ENCODE results near the gene ZNF430.
"Not testable (repeated sequence)": the region's sequence is repeated elsewhere in the genome, so short reads cannot be mapped to it uniquely, and the experiment has no call there.

The ZNF430 gene

DNA sequence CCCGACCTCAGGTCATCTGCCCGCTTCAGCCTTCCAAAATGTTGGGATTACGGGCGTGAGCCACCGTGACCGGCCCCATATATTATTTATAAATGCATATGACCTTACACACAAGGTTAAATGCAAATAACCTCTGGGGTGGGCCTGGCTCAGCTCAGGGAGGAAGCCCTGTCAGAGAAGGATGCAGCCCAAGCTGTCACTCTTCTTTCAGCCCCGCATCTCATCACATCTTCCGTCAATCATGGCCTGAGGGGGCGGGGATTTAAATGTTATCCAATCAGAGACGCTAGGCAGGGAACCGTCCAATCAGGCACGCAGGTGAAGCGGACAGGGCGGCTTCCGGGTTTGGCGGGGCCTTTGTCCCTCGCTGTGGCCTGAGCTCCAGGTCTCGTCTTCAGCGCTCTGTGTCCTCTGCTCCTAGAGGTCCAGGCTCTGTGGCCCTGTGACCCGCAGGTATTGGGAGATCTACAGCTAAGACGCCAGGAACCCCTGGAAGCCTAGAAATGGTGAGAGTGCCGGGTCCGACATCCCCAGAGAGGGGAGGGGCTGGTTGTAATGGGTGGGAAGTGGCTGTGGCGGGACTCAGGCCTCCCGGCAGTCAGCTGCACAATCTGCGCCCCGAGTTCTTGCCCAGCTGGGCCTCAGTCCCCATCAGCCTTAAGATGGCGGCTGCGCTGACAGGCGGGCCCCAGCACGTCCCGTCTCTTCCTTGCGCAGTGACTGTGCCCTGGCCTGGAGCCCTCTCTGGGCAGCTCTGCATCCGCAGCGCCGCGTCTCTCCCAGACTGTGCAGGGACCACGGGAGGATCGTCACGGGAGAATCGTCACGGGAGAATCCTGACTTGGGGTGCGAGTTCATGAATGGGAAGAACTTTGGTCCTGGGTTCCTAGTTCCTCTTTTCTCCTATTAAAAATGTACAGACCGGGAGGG lies at the start of gene ZNF430:
ZNF430 (plus strand) TSS at position 360 of the 930 bp plus-strand sequence; CDS start at position 504, 144 bp downstream.
- peak; percentile 95 for DNase-seq

DNA sequence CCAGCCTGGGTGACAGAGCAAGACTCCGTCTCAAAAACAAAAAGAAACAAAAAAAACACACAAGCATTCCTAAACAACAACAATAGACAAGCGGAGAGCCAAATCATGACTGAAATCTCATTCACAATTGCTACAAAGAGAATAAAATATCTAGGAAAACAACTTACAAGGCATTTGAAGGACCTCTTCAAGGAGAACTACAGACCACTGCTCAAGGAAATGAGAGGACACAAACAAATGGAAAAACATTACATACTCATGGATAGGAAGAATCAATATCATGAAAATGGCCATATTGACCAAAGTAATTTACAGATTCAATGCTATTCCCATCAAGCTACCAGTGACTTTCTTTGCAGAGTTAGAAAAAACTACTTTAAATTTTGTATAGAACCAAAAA lies 27.7 kb upstream of the ZNF430 start:
- not testable (repeated sequence) for DNase-seq

DNA sequence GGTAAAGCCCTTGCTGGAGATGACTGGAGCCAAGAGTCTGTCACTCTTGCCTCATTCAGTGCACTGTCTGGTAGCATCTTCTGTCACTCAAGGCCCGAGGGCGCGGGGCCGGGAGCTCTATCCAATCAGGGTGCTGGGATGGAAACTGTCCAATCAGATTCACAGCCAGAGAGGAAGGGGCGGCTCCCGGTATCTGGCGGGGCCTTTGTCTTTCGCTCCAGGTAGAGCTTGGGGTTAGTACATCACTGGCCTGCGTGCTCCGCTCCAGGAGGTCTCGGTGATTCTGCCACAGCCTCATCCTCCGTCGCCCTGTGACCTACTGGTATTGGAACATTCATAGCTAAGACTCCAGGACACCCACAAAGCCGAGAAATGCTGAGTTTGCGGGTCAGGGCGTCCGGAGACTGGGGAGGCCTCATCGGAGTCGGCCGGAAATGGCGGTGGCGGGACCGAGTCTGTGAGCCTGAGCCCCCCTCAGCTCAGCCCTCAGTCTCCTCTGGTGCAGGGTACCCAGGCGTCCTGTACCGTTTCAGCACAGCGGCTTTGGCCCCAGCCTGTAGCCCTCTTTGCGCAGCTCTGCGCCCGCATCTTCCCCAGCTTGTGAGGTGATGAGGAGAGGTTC lies 20.6 kb upstream of the ZNF430 start:
- peak; percentile 93 for DNase-seq

DNA sequence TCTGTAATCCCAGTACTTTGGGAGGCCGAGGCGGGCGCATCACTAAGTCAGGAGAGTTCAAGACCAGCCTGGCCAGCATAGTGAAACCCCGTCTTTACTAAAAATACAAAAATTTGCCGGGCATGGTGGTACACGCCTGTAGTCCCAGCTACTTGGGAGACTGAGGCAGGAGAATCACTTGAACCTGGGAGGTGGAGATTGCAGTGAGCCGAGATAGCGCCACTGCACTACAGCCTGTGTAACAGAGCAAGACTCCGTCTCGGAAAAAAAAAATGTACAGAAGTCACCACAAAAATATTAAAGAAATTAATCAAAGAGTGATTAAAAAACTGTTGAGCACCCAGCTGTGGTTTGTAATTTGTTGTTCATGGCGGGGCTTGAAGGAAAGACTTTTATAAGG lies 781 bp downstream of the ZNF430 start:
- DNase-seq: not testable (repeated sequence)

DNA sequence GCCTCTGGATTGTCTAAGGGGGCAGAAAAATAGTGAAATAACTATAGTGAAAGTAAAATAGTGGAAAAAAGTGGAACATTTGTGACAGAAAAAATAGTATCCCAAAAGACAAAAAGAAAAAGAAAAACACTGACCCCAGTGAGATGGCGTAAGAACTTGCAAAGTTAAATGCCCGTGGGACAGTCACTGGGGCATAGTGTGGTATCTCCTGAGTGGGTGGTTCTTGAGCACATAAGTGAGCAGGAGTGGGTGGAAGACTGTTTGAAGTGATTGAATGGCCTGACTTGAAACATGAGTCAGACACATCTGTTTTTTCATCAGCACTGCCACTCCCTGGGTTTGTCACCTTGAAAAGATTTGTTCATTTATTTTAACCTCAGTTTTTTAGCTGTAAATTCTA lies 2.5 kb downstream of the ZNF430 start:
- DNase-seq: peak; percentile 18

DNA sequence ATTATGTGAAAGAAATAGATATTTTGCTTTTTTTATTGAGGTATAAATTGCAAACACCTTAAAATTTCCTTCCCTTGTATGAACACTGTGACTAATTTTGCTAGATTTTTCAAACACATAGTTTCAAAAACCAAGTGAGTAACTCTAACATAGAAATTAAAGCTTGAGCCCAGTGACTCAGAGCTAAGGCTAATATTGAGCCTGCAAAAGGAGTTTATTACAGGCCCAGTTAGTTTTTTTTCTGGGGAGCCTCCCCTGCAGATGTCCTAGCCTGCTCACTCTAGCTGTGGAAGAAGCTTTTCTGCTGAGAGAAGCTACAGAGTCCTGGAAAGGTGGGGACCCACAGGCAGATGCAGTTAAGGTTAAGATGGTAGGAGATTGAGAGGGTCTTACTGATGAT lies 3.4 kb downstream of the ZNF430 start:
- no peak for DNase-seq

DNA sequence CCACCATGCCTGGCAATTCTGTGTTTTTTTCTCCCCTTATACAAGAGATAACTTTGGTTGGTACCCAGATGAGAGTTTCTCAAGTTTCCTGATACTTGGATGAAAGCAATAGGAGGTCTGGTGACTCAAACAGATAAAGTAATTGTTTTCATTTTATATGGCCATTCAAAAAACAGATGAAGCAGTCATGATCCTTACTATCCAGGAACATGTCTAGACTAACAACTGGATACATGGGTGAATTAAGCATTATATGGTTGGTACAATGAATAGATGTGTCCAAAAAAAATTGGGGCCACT lies 8.5 kb downstream of the ZNF430 start:
- DNase-seq: no peak

DNA sequence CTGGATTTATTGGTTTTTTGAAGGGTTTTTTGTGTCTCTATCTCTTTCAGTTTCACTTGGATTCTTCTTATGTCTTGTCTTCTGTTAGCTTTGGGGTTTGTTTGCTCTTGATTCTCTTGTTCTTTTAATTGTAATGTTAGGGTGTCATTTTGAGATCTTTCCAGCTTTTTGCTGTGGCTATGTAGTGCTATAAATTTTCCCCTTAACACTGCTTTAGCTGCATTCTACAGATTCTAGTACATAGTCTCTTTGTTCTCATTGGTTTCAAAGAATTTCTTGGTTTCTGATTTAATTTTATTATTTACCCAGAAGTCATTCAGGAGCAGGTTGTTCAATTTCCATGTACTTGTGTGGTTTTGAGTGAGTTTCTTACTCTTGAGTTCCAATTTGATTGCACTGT lies 24.6 kb downstream of the ZNF430 start:
- no peak for DNase-seq

DNA sequence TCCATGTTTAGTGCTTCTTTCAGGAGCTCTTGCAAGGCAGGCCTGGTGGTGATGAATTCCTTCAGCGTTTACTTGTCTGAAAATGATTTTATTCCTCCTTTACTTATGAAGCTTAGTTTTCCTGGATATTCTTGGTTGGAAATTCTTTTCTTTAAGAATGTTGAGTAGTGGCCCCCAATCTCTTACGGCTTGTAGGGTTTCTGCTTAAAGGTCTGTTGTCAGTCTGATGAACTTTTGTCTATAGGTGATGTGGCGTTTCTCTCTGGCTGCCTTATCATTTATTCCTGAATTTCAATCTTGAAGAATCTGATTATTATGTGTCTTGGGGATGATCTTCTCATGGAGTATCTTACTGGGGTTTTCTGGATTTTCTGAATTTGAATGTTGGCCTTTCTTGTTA lies 26.0 kb downstream of the ZNF430 start:
- no peak for DNase-seq

DNA sequence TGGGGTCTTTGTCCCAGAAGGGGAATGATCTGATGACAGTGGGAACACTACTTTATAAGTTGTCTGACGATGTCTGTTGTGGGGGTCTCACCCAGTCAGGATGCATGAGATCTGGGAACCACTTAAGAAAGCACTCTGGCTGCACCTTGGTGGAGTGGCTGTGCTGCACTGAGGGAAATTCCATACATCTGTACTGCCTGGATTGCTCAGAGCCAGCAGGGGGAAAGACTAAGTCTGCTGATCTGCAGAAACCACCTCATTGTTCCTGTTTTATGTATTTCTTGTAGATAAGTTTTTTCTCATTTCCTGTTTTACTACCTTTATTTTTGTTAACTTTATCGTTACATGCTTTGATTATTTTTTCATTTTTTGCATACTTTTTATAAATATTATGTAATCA lies 27.3 kb downstream of the ZNF430 start:
- no peak for DNase-seq

DNA sequence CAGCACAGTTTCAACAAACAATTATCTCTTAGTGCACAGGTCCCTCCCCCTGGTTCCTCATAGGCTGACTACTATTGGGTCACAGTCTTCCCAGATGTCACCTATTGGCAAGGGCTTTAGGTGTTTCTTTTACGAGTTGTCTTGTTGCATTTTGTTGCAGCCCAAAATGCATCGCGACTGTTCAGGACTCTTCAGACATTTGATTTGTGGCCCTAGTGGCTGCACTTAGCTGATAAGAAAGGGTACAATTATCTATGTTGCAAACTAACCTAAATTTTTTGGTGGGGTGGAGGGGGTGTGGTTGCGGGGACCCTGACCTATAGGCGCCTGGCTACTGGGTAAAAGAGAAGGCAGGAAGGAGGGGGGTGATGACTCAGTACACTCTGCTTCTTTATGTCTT lies 32.4 kb downstream of the ZNF430 start:
- no peak for DNase-seq

DNA sequence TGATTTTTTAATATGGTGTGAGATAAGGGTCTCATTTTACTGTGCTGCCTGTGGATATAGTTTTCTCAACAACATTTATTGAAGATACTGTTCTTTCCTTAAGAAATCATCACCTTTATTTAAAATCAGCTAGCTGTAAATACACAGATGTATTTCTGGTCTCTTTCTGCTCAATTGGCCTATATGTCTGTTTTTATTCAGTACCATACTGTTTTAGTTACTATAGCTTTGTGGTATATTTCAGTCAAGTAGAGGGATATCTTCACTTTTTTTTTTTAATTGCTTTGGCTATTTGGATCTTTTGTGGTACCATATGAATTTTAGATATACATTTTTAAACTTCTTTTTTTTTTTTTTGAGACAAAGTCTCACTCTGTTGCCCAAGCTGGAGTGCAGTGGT lies 44.9 kb downstream of the ZNF430 start:
- DNase-seq: no peak

DNA sequence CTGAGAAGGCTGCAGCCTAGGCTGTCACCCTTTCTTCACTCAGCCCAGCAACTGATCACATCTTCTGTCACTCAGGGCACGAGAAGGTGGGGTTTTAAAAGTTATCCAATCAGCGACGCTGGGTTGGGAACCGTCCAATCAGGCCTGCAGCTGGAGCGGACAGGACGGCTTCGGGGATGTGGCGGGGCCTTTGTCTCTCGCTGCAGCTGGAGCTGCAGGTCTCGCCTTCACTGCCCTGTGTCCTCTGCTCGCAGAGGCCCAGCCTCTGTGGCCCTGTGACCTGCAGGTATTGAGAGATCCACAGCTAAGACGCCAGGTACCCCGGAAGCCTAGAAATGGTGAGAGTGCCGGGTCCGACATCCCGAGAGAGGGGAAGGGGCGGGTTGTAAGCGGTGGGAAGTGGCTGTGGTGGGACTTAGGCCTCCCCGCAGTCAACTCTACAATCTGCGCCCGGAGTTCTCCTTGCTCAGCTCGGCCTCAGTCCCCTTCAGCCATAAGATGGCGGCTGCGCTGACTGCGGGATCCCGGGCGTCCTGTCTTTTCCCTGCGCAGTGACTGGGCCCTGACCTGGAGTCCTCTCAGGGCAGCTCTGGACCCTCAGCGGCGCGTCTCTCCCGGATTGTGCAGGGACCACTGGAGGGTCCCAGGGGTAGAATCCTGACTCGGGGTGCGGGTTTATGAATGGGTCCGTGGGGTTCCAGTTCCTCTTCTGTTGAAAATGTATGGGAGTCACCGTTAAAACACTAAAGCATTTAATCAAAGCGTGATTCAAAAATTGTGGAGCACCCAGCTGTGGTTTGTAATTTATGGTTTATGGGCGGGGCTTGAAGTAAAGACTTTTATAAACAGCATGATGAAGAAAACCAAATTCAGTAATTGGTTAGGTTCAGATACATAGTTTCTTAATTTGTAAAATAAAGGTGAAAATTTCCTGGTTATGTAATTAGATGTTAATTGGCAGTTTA lies 61.8 kb downstream of the ZNF430 start, which contains the start of gene ZNF714:
ZNF714 (plus strand) TSS at position 193 of the 965 bp plus-strand sequence. CDS start 16,066 bp downstream, outside the sequence.
- DNase-seq: peak; percentile 90

DNA sequence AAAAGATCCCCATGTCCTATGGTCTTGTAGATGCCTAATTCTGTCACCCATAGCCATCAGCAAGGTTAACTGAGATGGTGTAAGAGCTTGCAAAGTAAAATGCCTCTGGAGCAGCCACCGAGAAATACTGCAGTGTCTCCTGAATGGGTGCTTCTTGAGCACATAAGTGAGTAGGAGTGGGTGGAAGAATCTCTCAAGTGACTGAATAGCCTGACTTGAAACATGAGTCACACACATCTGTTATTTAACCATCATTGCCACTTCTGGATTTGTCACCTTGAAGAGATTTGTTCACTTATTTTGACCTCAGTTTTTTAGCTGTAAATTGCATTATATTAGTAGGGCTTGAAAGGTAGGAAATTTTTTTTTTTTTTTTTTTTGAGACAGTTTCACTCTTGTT lies 63.9 kb downstream of the ZNF430 start:
- DNase-seq: no peak

DNA sequence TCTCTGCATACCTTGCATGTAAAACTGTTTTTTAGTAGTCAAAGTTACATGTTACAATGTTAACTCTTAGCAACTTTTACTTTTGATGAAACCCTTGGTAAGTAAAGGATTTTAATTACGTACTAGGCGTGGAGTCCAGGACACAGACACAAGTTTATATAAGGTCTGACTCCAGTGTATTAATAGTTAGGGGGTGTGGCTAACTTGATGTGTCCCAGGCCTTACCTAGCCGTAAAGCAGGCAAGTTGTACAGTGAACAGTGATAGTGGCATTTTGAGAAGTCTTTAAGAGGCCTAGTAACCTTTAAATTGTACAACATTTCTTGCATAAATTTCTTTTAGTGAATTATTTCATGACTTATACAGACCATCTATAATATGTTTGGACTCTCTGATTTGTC lies 67.4 kb downstream of the ZNF430 start:
- DNase-seq: no peak

DNA sequence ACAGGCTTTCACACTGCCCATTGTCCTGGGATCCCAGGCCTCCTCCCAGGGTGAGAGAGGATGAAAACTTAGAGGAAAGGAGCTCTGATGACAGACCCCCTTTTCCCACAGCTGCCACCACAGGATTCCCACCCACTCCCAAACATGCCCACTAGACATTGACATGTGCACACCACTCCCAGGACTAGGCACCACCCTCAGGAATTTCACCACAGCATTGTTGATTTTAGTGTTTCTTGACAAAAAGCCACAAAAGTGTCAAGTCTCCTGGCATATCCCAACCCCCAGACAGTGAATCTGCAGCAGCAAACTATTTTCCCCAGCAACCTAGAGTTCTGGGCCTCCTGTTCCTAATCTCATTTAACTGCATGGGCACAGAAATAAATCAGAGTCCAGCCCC lies 71.7 kb downstream of the ZNF430 start:
- DNase-seq: no peak

DNA sequence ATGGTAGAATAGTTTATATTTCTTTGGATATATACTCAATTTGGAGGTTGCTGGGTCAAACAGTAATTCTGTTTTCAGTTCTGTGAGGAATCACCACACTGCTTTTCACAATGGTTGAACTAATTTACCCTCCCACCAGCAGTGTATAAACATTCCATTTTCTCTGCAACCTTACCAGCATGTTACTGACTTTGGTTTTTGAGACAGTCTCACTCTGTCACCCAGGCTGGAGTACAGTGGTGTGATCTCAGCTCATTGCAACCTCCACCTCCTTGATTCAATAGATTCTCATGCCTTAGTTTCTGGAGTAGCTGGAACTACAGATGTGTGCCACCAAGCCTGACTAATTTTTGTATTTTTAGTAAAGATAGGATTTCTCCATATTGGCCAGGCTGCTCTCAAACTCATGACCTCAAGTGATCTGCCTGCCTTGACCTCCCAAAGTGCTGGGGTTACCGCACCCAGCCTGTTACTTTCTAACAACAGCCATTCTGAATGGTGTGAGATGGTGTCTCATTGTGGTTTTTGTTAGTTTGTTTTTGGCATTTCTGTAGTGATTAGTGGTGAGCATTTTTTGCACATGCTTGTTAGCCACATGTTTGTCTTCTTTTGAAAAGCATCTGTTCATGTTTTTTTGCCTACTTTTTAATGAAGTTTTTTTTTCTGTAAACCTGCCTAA lies 74.0 kb downstream of the ZNF430 start:
- no peak for DNase-seq

DNA sequence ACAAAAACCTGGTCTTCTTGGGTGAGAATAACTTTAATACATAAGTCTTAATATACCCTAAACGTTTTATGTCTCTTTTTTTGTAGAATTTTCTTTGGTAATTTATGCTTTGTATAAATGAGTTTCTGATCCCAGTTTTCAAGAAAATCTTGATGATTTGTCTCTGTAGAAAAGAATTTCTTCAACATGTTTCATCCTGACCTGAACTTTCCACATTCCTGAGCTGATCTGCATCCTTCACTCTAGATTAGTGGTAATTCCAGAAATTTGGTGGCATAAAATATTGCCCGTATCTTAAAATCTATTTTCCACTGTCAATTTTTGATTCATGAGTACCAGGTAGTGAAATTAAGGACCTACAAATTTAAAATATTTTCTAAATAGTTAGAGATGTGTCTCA lies 77.8 kb downstream of the ZNF430 start:
- no peak for DNase-seq

DNA sequence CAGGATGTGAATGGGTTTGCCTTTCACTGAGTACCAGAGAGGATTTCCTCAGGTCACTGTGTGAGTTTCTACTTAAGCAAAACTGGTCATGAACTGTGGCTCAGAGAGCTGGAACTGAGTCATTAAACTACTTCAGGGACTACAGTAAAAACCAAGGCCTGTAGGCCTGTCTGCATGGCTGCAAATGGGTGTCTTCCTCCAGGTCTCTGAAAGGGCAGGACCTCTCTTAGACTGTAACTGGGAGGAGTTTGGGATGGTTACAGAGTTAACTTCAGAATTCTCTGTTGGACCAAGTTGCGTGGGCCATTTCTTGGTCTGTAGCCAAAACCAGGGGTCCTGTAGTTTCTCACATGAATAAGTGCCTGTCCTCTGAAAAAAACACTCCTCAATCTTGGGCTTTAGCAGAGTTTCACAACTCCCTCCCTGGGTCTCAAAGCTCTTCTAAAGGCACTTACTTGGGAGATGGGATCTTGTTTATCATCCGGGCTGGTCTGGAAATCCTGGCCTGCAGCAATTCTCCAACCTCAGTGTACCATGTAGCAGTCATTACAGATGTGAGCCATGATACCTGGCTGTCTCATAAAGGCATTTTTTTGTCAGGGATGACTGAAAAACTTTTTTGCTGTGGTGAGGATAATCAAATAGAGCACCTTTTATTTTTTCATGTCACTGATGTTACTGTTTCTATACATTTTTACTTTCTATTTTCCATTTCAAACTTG lies 81.2 kb downstream of the ZNF430 start:
- no peak for DNase-seq

DNA sequence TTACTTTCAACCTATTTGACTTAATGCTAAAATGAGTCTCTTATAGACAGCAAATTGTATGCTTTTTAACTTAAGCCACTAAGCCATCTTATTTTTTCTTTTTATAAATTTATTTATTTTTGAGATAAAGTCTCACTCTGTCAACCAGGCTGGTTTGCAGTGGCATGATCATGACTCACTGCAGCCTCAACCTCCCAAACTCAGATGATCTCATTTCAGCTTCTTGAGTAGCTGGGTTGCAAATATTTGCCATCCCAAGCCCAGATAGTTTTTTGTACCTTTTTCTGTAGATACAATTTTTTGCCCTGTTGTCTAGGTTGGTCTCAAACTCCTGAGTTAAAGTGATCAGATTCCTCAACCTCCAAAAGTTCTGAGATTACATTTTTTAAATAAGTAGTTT lies 88.7 kb downstream of the ZNF430 start:
- no peak for DNase-seq

Data from CD4-positive, alpha-beta T cell treated with Interleukin-12 subunit alpha and Interleukin-12 subunit beta, for 1 hour (primary cell).